GM10266 (cell line): ENCODE data around the gene IQSEC3.

Experiments used
- DNase-seq: peaks from one replicate; pipeline ENCODE4 v3.0.0; 2012; ENCODE audit errors: extremely low spot score
- CTCF ChIP-seq: IDR thresholded peaks from 2 replicates; pipeline ENCODE4 v1.5.1; 2012; ENCODE audit warnings: mild to moderate bottlenecking, low read depth; ENCODE audit not compliant: control insufficient read depth, insufficient read depth; ENCODE audit errors: missing control alignments

Gene IQSEC3

GRCh38 chr12:163406-163986 lies 96.9 kb downstream of the IQSEC3 start:
- DNase-seq: no peak
- TF ChIP-seq CTCF: no peak

GRCh38 chr12:164207-164606 lies 97.6 kb downstream of the IQSEC3 start:
- no peak for DNase-seq
- no peak for TF ChIP-seq CTCF

- no peak for TF ChIP-seq CTCF
- no peak for DNase-seq
These were observed 99.3 kb downstream of the IQSEC3 start for GRCh38 chr12:165862-166368.

GRCh38 chr12:166425-167075 lies 100.0 kb downstream of the IQSEC3 start:
- no peak for TF ChIP-seq CTCF
- no peak for DNase-seq

- TF ChIP-seq CTCF: no peak
- DNase-seq: no peak
These were observed 101.5 kb downstream of the IQSEC3 start for GRCh38 chr12:167959-168600.

GRCh38 chr12:168763-169525 lies 102.4 kb downstream of the IQSEC3 start:
- DNase-seq: no peak
- no peak for TF ChIP-seq CTCF
